ENCODE results near the gene INPP4B. TPM values are rescaled to one million over a fixed set of nuclear protein-coding genes. Genes with fewer than 3 reads are reported as not detected.

INPP4B gene
- total RNA-seq, 1 experiment from 2014 or later: 0.07 TPM

DNA sequence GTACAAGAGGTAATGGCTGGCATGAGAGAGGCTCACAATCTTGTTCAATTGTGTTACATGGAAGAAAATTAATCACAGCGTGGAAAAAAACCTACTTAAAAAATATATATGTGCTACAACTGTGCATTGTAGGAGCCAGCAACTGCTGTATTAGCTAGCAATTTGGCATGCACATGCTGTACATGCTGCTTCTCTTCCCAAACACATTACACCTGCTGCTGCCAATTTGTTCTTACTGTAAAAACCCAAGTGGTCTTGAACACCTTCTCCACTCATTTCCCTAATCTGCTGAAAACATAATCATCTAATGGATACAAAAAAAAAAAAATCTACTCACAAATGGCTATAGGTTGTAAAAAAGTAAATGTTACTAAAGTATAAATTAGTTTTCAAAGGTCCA is 264.2 kb downstream of the INPP4B start:
- Mint-ChIP-seq H3K4me3 (no peak overlapping the region), H3K9me3 (no peaks in the 10 kb centered on the region), H3K4me1 (no peaks in the 10 kb centered on the region), H3K36me3 (ENCODE audit: insufficient read depth in 1 of 3, low read depth in 3 of 3) (no peaks in the 10 kb centered on the region), H3K27me3 (ENCODE audit: low read depth) (no peaks in the 10 kb centered on the region), H3K27ac (no peak overlapping the region)
- no peak overlapping the region for H3K23ac ChIP-seq (ENCODE audit: insufficient read length, low read depth, low read length)
- no peaks in the 10 kb centered on the region for H3K9me3 ChIP-seq (ENCODE audit: control insufficient read depth, low read depth, low read length)
- no CpG with 5 or more reads among the region's 1 CpG for WGBS (ENCODE audit: extremely low coverage, insufficient read length, low lambda C conversion rate)
- no peaks in the 10 kb centered on the region for H3K23me2 ChIP-seq (ENCODE audit: insufficient read length, low read depth, low read length, poor library complexity, severe bottlenecking)
- TF ChIP-seq, protein P1, sequence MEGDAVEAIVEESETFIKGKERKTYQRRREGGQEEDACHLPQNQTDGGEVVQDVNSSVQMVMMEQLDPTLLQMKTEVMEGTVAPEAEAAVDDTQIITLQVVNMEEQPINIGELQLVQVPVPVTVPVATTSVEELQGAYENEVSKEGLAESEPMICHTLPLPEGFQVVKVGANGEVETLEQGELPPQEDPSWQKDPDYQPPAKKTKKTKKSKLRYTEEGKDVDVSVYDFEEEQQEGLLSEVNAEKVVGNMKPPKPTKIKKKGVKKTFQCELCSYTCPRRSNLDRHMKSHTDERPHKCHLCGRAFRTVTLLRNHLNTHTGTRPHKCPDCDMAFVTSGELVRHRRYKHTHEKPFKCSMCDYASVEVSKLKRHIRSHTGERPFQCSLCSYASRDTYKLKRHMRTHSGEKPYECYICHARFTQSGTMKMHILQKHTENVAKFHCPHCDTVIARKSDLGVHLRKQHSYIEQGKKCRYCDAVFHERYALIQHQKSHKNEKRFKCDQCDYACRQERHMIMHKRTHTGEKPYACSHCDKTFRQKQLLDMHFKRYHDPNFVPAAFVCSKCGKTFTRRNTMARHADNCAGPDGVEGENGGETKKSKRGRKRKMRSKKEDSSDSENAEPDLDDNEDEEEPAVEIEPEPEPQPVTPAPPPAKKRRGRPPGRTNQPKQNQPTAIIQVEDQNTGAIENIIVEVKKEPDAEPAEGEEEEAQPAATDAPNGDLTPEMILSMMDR (conservative IDR thresholded peaks at IDR 0.05): no peak
- no peak overlapping the region for H3T11ph ChIP-seq (ENCODE audit: low read length)
- no peak for DNase-seq
- H3K18ac ChIP-seq (ENCODE audit: insufficient read length, low read depth, low read length): no peak overlapping the region
- no peaks in the 10 kb centered on the region for H3K79me1 ChIP-seq (ENCODE audit: insufficient read depth, low read depth, low read length, poor library complexity, severe bottlenecking)
- no peak overlapping the region for H4K91ac ChIP-seq (ENCODE audit: insufficient read length, low read depth, low read length)
- no peak overlapping the region for H3K4ac ChIP-seq (ENCODE audit: low read depth, low read length)
- H2BK15ac ChIP-seq (ENCODE audit: low read depth, low read length): no peak overlapping the region
- no peak overlapping the region for H2AK5ac ChIP-seq (ENCODE audit: insufficient read length, low read length)
- H4K20me1 ChIP-seq (ENCODE audit: control insufficient read depth, insufficient read depth, insufficient read length): no peaks in the 10 kb centered on the region
- no peak overlapping the region for H3K14ac ChIP-seq (ENCODE audit: insufficient read depth, low read length)
- H3K79me2 ChIP-seq (ENCODE audit: insufficient read depth, low read length): no peaks in the 10 kb centered on the region
- H3K9ac ChIP-seq (ENCODE audit: extremely low read depth, insufficient read length, low read length): no peak overlapping the region
- H3K27me3 ChIP-seq (ENCODE audit: insufficient read depth, low read length): no peaks in the 10 kb centered on the region
- no peak overlapping the region for H3K27ac ChIP-seq (ENCODE audit: insufficient read length, low read depth, low read length)
- no peak overlapping the region for H2BK5ac ChIP-seq (ENCODE audit: insufficient read length, low read length)
- no peak overlapping the region for H2BK20ac ChIP-seq (ENCODE audit: low read depth, low read length, poor library complexity, severe bottlenecking)
- no peak overlapping the region for H3K4me2 ChIP-seq (ENCODE audit: insufficient read depth, insufficient read length, low read length)
- no peak overlapping the region for H3K56ac ChIP-seq (ENCODE audit: insufficient read length, low read depth, low read length)
- no peak overlapping the region for H4K5ac ChIP-seq (ENCODE audit: insufficient read length, low read depth, low read length)
- no peak overlapping the region for H2BK120ac ChIP-seq (ENCODE audit: low read depth, low read length, poor library complexity, severe bottlenecking)
- H2AFZ ChIP-seq (ENCODE audit: low read length): no peak overlapping the region
- H2BK12ac ChIP-seq (ENCODE audit: insufficient read length, low read depth, low read length): no peak overlapping the region
- no peaks in the 10 kb centered on the region for H3K4me1 ChIP-seq (ENCODE audit: insufficient read depth, low read length)
- H4K8ac ChIP-seq (replicated peaks; ENCODE audit: insufficient read length, low read depth, low read length): no peak overlapping the region

Data from H9 (cell line).